ENCODE results near the gene SDF4. TPM values are rescaled to one million over a fixed set of nuclear protein-coding genes. Genes with fewer than 3 reads are reported as not detected.

SDF4 gene
- total RNA-seq, 1 donor from 2014 or later: 308 TPM

GRCh38 chr1:1215080-1215676, 16.6 kb downstream of the SDF4 start:
- DNase-seq (ENCODE audit: extremely low read depth, low read depth, low spot score): no peak

- DNase-seq (ENCODE audit: extremely low read depth, low read depth, low spot score): no peak
Measured at GRCh38 chr1:1213345-1214265, 18.2 kb downstream of the SDF4 start, which contains the start of gene TNFRSF4. Gene TNFRSF4, minus strand, starts transcription at chr1:1214153. Its CDS starts 26 bp downstream, at chr1:1214127.

- no peak for DNase-seq (ENCODE audit: extremely low read depth, low read depth, low spot score)
Measured at GRCh38 chr1:1212780-1213344, 18.9 kb downstream of the SDF4 start.

- no peak for DNase-seq (ENCODE audit: extremely low read depth, low read depth, low spot score)
Measured at GRCh38 chr1:1211541-1212441, 20.0 kb downstream of the SDF4 start.

- no peak for DNase-seq (ENCODE audit: extremely low read depth, low read depth, low spot score)
Measured at GRCh38 chr1:1210726-1211540, 20.9 kb downstream of the SDF4 start.

- DNase-seq (ENCODE audit: extremely low read depth, low read depth, low spot score): no peak
Measured at GRCh38 chr1:1208713-1209433, 22.9 kb downstream of the SDF4 start.

- DNase-seq (ENCODE audit: extremely low read depth, low read depth, low spot score): no peak
Measured at GRCh38 chr1:1207571-1207892, 24.3 kb downstream of the SDF4 start.

- DNase-seq (ENCODE audit: extremely low read depth, low read depth, low spot score): no peak
Measured at GRCh38 chr1:1206966-1207531, 24.8 kb downstream of the SDF4 start.

GRCh38 chr1:1206376-1206965, 25.3 kb downstream of the SDF4 start, which contains the start of gene TNFRSF18:
Gene TNFRSF18, minus strand, starts transcription at chr1:1206592. Its CDS starts 21 bp downstream, at chr1:1206571.
- no peak for DNase-seq (ENCODE audit: extremely low read depth, low read depth, low spot score)

- DNase-seq (ENCODE audit: extremely low read depth, low read depth, low spot score): no peak
Measured at GRCh38 chr1:1205769-1206375, 25.9 kb downstream of the SDF4 start.

GRCh38 chr1:1204998-1205768, 26.6 kb downstream of the SDF4 start:
- no peak for DNase-seq (ENCODE audit: extremely low read depth, low read depth, low spot score)

- no peak for DNase-seq (ENCODE audit: extremely low read depth, low read depth, low spot score)
Measured at GRCh38 chr1:1204425-1204920, 27.3 kb downstream of the SDF4 start.

GRCh38 chr1:1203561-1204424, 28.0 kb downstream of the SDF4 start:
- no peak for DNase-seq (ENCODE audit: extremely low read depth, low read depth, low spot score)

- DNase-seq (ENCODE audit: extremely low read depth, low read depth, low spot score): no peak
Measured at GRCh38 chr1:1202831-1203560, 28.8 kb downstream of the SDF4 start.
